Measurements from ENCODE around the gene RNF146. TPM values are rescaled to one million over a fixed set of nuclear protein-coding genes. Genes with fewer than 3 reads are reported as not detected.

Gene RNF146
- total RNA-seq, 1 donor from 2014 or later: 21.0 TPM

DNA sequence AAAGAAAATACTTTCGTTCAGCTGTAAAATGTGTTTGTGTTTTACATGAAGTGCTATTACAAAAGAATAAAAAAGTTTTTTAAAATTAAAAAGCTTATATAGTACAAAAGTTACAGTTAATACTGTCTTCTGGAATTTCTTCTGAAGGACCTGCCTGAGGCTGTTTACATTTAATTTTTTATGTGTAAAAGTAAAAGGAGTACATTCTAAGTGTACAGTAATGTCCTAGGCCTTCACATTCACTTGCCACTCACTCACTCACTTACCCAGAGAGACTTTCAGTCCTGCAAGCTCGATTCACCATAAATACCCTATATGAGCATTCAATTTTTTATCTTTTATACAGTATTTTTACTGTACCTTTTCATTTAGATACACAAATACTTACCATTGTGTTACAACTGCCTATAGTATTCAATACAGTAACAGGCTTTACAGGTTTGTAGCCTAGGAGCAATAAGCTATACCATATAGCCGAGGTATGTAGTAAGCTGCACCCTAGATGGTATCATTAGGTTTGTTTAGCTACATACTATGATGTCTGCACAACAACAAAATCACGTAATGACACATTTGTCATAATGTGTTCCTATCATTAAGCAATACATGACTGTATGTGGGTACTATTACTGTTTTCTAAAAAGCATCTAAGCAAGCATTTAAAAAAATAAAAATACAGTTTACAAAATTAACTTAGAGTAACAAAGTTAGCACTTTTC lies 33.0 kb downstream of the RNF146 start:
- peaks cover 0 to 13% of the 10 kb centered on the region in 2 donors for H3K4me1 ChIP-seq
- H3K9me3 ChIP-seq: no peaks in the 10 kb centered on the region
- H3K36me3 ChIP-seq: no peaks in the 10 kb centered on the region
- no peaks in the 10 kb centered on the region for H3K27me3 ChIP-seq
- intact Hi-C loops (cut with DNase I): loop anchor here (10.0 kb wide), 2 partner anchors 125 to 165 kb away; no protein-coding TSS in a partner anchor
- no peak for DNase-seq (ENCODE audit: low spot score in 2 of 2)
- H3K4me3 ChIP-seq: no peak overlapping the region
- peak overlapping the region in 1 of 2 donors; percentile 30 for H3K27ac ChIP-seq
- TF ChIP-seq, protein P1, sequence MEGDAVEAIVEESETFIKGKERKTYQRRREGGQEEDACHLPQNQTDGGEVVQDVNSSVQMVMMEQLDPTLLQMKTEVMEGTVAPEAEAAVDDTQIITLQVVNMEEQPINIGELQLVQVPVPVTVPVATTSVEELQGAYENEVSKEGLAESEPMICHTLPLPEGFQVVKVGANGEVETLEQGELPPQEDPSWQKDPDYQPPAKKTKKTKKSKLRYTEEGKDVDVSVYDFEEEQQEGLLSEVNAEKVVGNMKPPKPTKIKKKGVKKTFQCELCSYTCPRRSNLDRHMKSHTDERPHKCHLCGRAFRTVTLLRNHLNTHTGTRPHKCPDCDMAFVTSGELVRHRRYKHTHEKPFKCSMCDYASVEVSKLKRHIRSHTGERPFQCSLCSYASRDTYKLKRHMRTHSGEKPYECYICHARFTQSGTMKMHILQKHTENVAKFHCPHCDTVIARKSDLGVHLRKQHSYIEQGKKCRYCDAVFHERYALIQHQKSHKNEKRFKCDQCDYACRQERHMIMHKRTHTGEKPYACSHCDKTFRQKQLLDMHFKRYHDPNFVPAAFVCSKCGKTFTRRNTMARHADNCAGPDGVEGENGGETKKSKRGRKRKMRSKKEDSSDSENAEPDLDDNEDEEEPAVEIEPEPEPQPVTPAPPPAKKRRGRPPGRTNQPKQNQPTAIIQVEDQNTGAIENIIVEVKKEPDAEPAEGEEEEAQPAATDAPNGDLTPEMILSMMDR (IDR thresholded peaks at IDR 0.05): no peak

DNA sequence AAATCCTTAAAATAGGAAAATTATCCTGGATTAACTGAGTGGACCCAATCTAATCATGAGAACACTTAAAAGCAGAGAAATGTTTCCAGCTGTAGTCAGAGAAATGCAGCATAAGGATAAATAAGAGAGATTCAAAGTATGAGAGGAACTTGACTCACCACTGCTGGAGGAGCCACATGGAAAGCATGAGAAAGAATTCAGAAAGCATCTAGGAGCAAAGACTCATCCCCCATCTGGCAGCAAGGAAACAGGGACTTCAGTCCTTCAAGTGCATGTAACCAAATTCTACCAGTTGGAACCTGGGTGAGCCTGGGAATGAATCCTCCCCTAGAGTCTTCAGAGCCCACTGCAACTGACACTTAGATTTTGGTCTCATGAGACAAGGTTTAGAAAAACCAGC lies 33.7 kb downstream of the RNF146 start:
- Histone ChIP-seq H3K27me3 (no peaks in the 10 kb centered on the region), H3K4me3 (no peak overlapping the region), H3K36me3 (no peaks in the 10 kb centered on the region), H3K4me1 (peaks cover 0 to 13% of the 10 kb centered on the region in 2 donors), H3K27ac (peak overlapping the region in 1 of 2 donors; percentile 30), H3K9me3 (no peaks in the 10 kb centered on the region)
- TF ChIP-seq, protein P1 (IDR thresholded peaks at IDR 0.05): no peak
- intact Hi-C loops (cut with DNase I): loop anchor here (10.0 kb wide), 2 partner anchors 124 to 164 kb away; no protein-coding TSS in a partner anchor
- DNase-seq (ENCODE audit: low spot score in 2 of 2): no peak

DNA sequence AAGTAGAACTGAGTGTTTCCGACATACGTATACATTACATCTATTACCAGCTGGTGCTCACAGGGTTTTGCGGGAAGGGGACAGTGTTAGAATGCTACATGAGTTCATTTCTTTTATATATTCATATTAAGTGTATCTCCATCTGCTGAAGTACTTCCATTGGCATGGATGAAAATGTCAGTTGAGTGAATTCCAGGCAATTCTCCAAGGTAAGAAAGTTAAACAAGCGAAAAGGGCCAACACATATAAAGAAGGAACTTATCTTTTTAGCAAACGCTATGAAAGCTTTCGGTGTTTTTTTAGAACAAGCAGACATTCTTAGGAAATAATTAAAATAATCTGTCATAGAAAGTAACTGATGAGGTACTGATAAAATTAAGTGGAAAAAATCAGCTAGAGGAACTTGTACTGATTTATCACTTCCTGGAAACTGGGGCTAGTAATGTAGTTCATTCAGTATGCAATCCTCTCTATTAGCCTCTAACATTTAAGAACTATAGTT lies 34.6 kb downstream of the RNF146 start:
- no peaks in the 10 kb centered on the region for H3K9me3 ChIP-seq
- H3K27ac ChIP-seq: peak overlapping the region; percentile 28 to 32
- intact Hi-C loops (cut with DNase I): loop anchor here (10.0 kb wide), 2 partner anchors 124 to 164 kb away; no protein-coding TSS in a partner anchor
- TF ChIP-seq, protein P1 (IDR thresholded peaks at IDR 0.05): no peak
- no peak for DNase-seq (ENCODE audit: low spot score in 2 of 2)
- no peak overlapping the region for H3K4me3 ChIP-seq
- H3K4me1 ChIP-seq: peaks cover 0 to 13% of the 10 kb centered on the region in 2 donors
- H3K36me3 ChIP-seq: peaks cover 0 to 1% of the 10 kb centered on the region in 2 donors
- H3K27me3 ChIP-seq: no peaks in the 10 kb centered on the region

DNA sequence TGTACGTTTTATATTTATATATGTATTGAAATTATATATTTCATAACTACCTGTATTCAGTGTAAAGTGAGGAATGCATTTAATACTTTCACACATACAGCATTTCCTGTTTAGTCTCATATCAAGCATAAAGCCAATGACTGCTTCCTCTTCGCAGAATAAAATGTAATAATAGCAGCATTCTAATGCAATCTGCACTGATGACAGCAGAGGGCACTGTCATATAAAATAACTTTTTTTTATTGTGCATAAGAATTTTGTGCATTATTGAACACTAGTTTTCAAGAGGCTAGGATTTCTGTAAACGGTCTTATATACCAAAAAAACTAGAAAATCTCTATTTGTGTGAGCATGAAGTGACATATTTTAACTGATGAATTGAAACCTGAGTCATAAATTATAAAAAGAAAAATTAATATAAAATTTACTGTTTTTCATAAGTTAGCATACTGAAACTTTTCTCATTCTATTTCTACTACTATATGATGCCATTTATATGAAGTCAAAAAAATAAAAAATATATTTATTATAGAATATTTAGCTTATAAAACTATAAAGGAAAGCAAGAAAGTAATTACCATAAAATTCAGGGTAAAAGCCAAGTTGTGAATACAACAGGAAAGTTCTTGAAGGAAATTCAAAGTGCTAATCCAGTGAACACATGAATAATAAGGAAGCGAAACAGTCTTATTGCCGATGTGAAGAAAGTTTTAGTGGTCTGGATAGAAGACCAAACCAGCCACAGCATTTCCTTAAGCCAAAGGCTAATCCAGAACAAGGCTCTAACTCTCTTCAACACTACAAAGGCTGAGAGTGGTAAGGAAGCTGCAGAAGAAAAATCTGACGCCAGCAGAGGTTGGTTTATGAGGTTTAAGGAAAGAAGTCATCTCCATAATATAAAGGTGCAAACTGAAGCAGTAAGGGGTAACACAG lies 36.3 kb downstream of the RNF146 start:
- no peak for DNase-seq (ENCODE audit: low spot score in 2 of 2)
- TF ChIP-seq, protein P1 (IDR thresholded peaks at IDR 0.05): peak; percentile 44 to 73 (median 52)
- H3K27me3 ChIP-seq: no peaks in the 10 kb centered on the region
- intact Hi-C loops (cut with DNase I): loop anchor here (2.0 to 10.0 kb wide), 3 partner anchors 122 to 236 kb away; no protein-coding TSS in a partner anchor
- peaks cover 0 to 3% of the 10 kb centered on the region in 2 donors for H3K36me3 ChIP-seq
- H3K9me3 ChIP-seq: peaks cover 0 to 3% of the 10 kb centered on the region in 2 donors
- no peak overlapping the region for H3K27ac ChIP-seq
- H3K4me3 ChIP-seq: no peak overlapping the region
- peaks cover 0 to 13% of the 10 kb centered on the region in 2 donors for H3K4me1 ChIP-seq

DNA sequence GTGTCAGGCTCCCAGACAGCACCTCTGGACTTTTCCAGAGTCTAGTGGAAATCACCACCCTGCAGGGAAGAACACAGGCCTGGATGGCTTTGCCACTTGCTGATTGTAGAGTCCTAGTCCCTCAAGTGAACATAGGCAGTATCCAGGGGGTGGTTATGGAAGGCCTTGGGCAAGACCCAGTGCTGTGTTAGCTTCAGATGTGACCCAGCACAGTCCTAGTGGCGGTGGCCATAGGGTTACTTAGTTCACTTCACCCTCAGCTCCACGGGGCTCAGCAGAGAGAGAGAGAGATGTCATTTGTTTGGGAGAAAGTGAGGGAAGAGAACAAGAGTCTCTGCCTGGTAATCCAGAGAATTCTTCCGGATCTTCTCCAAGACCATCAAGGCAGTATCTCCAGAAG lies 37.3 kb downstream of the RNF146 start:
- intact Hi-C loops (cut with DNase I): loop anchor here (2.0 to 10.0 kb wide), 3 partner anchors 121 to 235 kb away; no protein-coding TSS in a partner anchor

More for the DNA sequence above, 37.3 kb downstream of the RNF146 start:
- no peak overlapping the region for H3K27ac ChIP-seq
- H3K4me3 ChIP-seq: no peak overlapping the region
- no peaks in the 10 kb centered on the region for H3K27me3 ChIP-seq
- H3K36me3 ChIP-seq: peaks cover 0 to 3% of the 10 kb centered on the region in 2 donors
- peaks cover 0 to 13% of the 10 kb centered on the region in 2 donors for H3K4me1 ChIP-seq
- TF ChIP-seq, protein P1 (IDR thresholded peaks at IDR 0.05): no peak
- peaks cover 0 to 5% of the 10 kb centered on the region in 2 donors for H3K9me3 ChIP-seq
- no peak for DNase-seq (ENCODE audit: low spot score in 2 of 2)

Data from ascending aorta (tissue), 2 donors.